ENCODE results near the gene KCNIP1. TPM values are rescaled to one million over a fixed set of nuclear protein-coding genes. Genes with fewer than 3 reads are reported as not detected.

The KCNIP1 gene
- total and polyA plus RNA-seq, 2 of the 8 experiments (the other 6 are each of a cell fraction or from before 2014, with no cell fraction given), result 0.52 to 0.83 TPM

- TF ChIP-seq CHD7 (IDR thresholded peaks at IDR 0.05; ENCODE audit: insufficient replicate concordance, low read length) (no peak), HDAC2 (IDR thresholded peaks at IDR 0.05; ENCODE audit: borderline replicate concordance in 1 of 2, low read depth in 2 of 2, low read length in 2 of 2) (no peak), CHD2 (IDR thresholded peaks at IDR 0.05; ENCODE audit: low read length) (no peak), CBX5 (IDR thresholded peaks at IDR 0.05; ENCODE audit: low read depth, low read length) (no peak), CTBP2 (IDR thresholded peaks at IDR 0.05; ENCODE audit: borderline replicate concordance, insufficient read depth, insufficient read length, low read length) (no peak), ZNF274 (IDR thresholded peaks at IDR 0.05; ENCODE audit: borderline replicate concordance, extremely low read depth, low read length) (no peak), POU5F1 (IDR thresholded peaks at IDR 0.05; ENCODE audit: low read depth, low read length) (no peak), MAFK (IDR thresholded peaks at IDR 0.05; ENCODE audit: low read depth, low read length) (no peak), TCF12 (IDR thresholded peaks at IDR 0.05; ENCODE audit: low read depth, low read length) (no peak), EGR1 (IDR thresholded peaks at IDR 0.05; ENCODE audit: borderline replicate concordance, low read depth, low read length) (no peak), PHF8 (conservative IDR thresholded peaks at IDR 0.05; ENCODE audit: low read depth, low read length) (no peak), TAF1 (IDR thresholded peaks at IDR 0.05; ENCODE audit: low read depth, low read length) (no peak)
Measured at GRCh38 chr5:170480260-170480659, 23.6 kb upstream of the KCNIP1 start (continued).

All from H1 (cell line).